Colonic mucosa (tissue), 4 donors: ENCODE measurements around the gene TRIM42. TPM values are rescaled to one million over a fixed set of nuclear protein-coding genes. Genes with fewer than 3 reads are reported as not detected.

Experiments used
- DNase-seq: peaks from one replicate; pipeline ENCODE4 v3.0.0-alpha.2; 2020
- H3K27ac ChIP-seq: fragments of 200-600 bp; one replicate; pipeline ENCODE4 v1.8.0; 2021
- H3K27me3 ChIP-seq: fragments of 200-600 bp; one replicate; pipeline ENCODE4 v1.8.0; 2021
- H3K36me3 ChIP-seq: fragments of 200-600 bp; one replicate; pipeline ENCODE4 v1.8.0; 2021
- H3K4me1 ChIP-seq: fragments of 200-600 bp; one replicate; pipeline ENCODE4 v1.8.0; 2021; ENCODE audit warnings: mild to moderate bottlenecking
- H3K4me3 ChIP-seq: fragments of 200-600 bp; one replicate; pipeline ENCODE4 v1.8.0; 2021
- H3K9ac ChIP-seq, 2 donors: one replicate each; pipeline ENCODE4 v1.7.0; 2013; ENCODE audit warnings: control low read depth in 2 of 2, low read depth in 2 of 2, low read length in 2 of 2
- H3K9me3 ChIP-seq: fragments of 200-600 bp; one replicate; pipeline ENCODE4 v1.8.0; 2021
- CTCF ChIP-seq: fragments of 200-600 bp; IDR thresholded peaks from one replicate; pipeline ENCODE4 v1.8.0; 2022; ENCODE audit warnings: antibody characterized with exemption, mild to moderate bottlenecking
- intact Hi-C: fragments of 100-400 bp; cut with DNase I; formaldehyde crosslinking; loops from one replicate; pipeline ENCODE4 v1.14.1; 2022
- total RNA-seq, 2 donors: library from RNA; stranded (reverse); fragmentation: NEBNext Ultra II Directional in 1 of 2; extraction: Animal tissue kit (Norgen Biotek cat#: 25700) in 1 of 2; gene quantifications; one replicate each; pipeline ENCODE4 v1.2.1, GENCODE V29; 2021
- donor health status: healthy.
- donor health status: DM: no; HTN: no; CAD: no.
- donor health status: DM: no; HTN: no; CAD: no.

Gene TRIM42
- total RNA-seq, 2 donors from 2014 or later = not detected

DNA sequence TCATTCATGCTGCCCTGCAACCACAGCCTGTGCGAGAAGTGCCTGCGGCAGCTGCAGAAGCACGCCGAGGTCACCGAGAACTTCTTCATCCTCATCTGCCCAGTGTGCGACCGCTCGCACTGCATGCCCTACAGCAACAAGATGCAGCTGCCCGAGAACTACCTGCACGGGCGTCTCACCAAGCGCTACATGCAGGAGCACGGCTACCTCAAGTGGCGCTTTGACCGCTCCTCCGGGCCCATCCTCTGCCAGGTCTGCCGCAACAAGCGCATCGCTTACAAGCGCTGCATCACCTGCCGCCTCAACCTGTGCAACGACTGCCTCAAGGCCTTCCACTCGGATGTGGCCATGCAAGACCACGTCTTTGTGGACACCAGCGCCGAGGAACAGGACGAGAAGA is 4.7 kb downstream of the TRIM42 start:
- Histone ChIP-seq H3K36me3 (no peaks in the 10 kb centered on the region), H3K9me3 (no peaks in the 10 kb centered on the region), H3K4me1 (no peaks in the 10 kb centered on the region), H3K4me3 (no peak overlapping the region), H3K27ac (no peak overlapping the region), H3K9ac (no peak overlapping the region), H3K27me3 (no peaks in the 10 kb centered on the region)
- no peak for DNase-seq
- intact Hi-C loops = no loop called here
- TF ChIP-seq CTCF = no peak

- intact Hi-C loops = loop anchor here (5.0 kb wide), 1 partner anchor 329 kb away; no protein-coding TSS in a partner anchor
- no peak overlapping the region for H3K9ac ChIP-seq
- TF ChIP-seq CTCF = no peak
- H3K9me3 ChIP-seq = no peaks in the 10 kb centered on the region
- H3K36me3 ChIP-seq = no peaks in the 10 kb centered on the region
- no peak overlapping the region for H3K4me3 ChIP-seq
- H3K27ac ChIP-seq = no peak overlapping the region
- no peak for DNase-seq
- H3K4me1 ChIP-seq = no peaks in the 10 kb centered on the region
- no peaks in the 10 kb centered on the region for H3K27me3 ChIP-seq
Measured at GRCh38 chr3:140686128-140686527, 8.3 kb downstream of the TRIM42 start.

DNA sequence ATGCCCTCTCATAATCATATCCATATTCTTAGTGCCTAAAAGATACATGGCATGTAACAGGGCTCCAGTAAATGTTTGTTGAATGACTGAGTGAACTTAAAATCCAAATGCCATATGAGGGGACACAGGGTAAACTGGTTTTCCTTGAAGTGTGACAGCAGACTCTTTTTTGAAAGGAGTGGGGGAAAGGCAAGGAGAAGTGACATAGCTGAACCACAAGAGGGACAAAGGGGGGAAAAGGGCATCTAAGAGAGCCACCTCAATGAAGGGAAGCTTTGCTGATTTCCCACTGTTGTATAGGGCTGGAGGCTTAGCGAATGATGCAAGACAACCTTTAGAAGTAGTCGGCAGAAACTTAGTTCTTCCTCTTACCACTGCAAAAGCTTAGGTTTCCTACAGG is 9.1 kb downstream of the TRIM42 start:
- no peak overlapping the region for H3K4me3 ChIP-seq
- no peak overlapping the region for H3K9ac ChIP-seq
- intact Hi-C loops = loop anchor here (5.0 kb wide), 1 partner anchor 330 kb away; no protein-coding TSS in a partner anchor
- H3K27me3 ChIP-seq = no peaks in the 10 kb centered on the region
- H3K36me3 ChIP-seq = no peaks in the 10 kb centered on the region
- no peak overlapping the region for H3K27ac ChIP-seq
- no peaks in the 10 kb centered on the region for H3K9me3 ChIP-seq
- no peak for TF ChIP-seq CTCF
- no peaks in the 10 kb centered on the region for H3K4me1 ChIP-seq
- DNase-seq = no peak

GRCh38 chr3:140695361-140696061 is 17.6 kb downstream of the TRIM42 start:
- Histone ChIP-seq H3K4me3 (no peak overlapping the region), H3K9ac (no peak overlapping the region), H3K27me3 (no peaks in the 10 kb centered on the region), H3K36me3 (no peaks in the 10 kb centered on the region), H3K4me1 (no peaks in the 10 kb centered on the region), H3K9me3 (no peaks in the 10 kb centered on the region), H3K27ac (no peak overlapping the region)
- intact Hi-C loops = no loop called here
- TF ChIP-seq CTCF = no peak
- DNase-seq = no peak

- no peak overlapping the region for H3K27ac ChIP-seq
- H3K4me3 ChIP-seq = no peak overlapping the region
- H3K9me3 ChIP-seq = no peaks in the 10 kb centered on the region
- no peaks in the 10 kb centered on the region for H3K27me3 ChIP-seq
- H3K36me3 ChIP-seq = no peaks in the 10 kb centered on the region
- intact Hi-C loops = no loop called here
- TF ChIP-seq CTCF = no peak
- no peak for DNase-seq
- H3K4me1 ChIP-seq = no peaks in the 10 kb centered on the region
- H3K9ac ChIP-seq = no peak overlapping the region
Measured at GRCh38 chr3:140699516-140700231, 21.8 kb downstream of the TRIM42 start.
